A549 (cell line): ENCODE data around the gene SYNPO2. TPM values are rescaled to one million over a fixed set of nuclear protein-coding genes. Genes with fewer than 3 reads are reported as not detected.
A peak's percentile ranks its signal among the peaks of the same experiment; 100 is the strongest.

ENCODE experiments used
- ATAC-seq, 2 experiments: fragments of 200-7000 bp in 1 of 2; fragments of >200 bp in 1 of 2; cut with Nextera tagmentation in 1 of 2; cut with Tn5 transposase in 1 of 2; 3 replicates each; pipeline versions ENCODE4 v1.8.0 to v1.9.1; 2018 to 2020; ENCODE audit warnings: mild to moderate bottlenecking in 1 of 2, moderate library complexity in 1 of 2
- CTCF ChIA-PET: fragments of 300-600 bp; sonication (Branson Sonifier 250); formaldehyde crosslinking; extraction: SDS; loops from one replicate; lab custom pipeline; 2021; ENCODE audit warnings: antibody characterized with exemption, inconsistent platforms; lab: Yijun Ruan, JAX
- POLR2A ChIA-PET: fragments of 350-600 bp; formaldehyde crosslinking; extraction: SDS; loops from one replicate; lab custom pipeline; 2021; ENCODE audit warnings: antibody characterized with exemption, inconsistent platforms; lab: Yijun Ruan, JAX
- DNase-seq, 2 experiments: peaks; one replicate each; pipeline versions ENCODE4 v3.0.0 to v3.0.0-alpha.2; 2011 to 2016; ENCODE audit warnings: low read depth in 1 of 2, low spot score in 1 of 2
- FAIRE-seq: peaks from 2 replicates; lab custom pipeline; 2011; peaks lifted over from hg19 to GRCh38; lab: Jason Lieb, UNC
- H3K27ac ChIP-seq, 2 experiments: fragments of >200 bp; sonication (Bioruptor Twin); formaldehyde crosslinking; 3 replicates each; pipeline ENCODE4 v1.5.1; 2016 to 2017
- H3K4me1 ChIP-seq: fragments of >200 bp; sonication (Bioruptor Twin); formaldehyde crosslinking; 3 replicates; pipeline ENCODE4 v1.6.1; 2016
- H3K4me2 ChIP-seq: fragments of >200 bp; sonication (Bioruptor Twin); formaldehyde crosslinking; 3 replicates; pipeline ENCODE4 v1.6.1; 2016
- H3K4me3 ChIP-seq: fragments of >200 bp; sonication (Bioruptor Twin); formaldehyde crosslinking; 3 replicates; pipeline ENCODE4 v1.5.1; 2016
- H3K9me3 ChIP-seq: fragments of >200 bp; sonication (Bioruptor Twin); formaldehyde crosslinking; 3 replicates; pipeline ENCODE4 v1.6.1; 2016
- CBX8 ChIP-seq: fragments of 200-600 bp; sonication (generic); IDR thresholded peaks from 2 replicates; pipeline ENCODE4 v1.6.1; 2016
- CEBPB ChIP-seq, 2 experiments: fragments of >200 bp in 1 of 2; sonication (Bioruptor Twin) in 1 of 2; formaldehyde crosslinking in 1 of 2; IDR thresholded peaks; 2 replicates each; pipeline ENCODE4 v1.6.1; 2012 to 2016
- EHMT2 ChIP-seq: fragments of 200-600 bp; sonication (generic); IDR thresholded peaks from 2 replicates; pipeline ENCODE4 v1.6.1; 2016; ENCODE audit warnings: antibody characterized with exemption, low read depth, mild to moderate bottlenecking, moderate library complexity
- FOSL2 ChIP-seq, 2 experiments: fragments of 450-650 bp in 1 of 2; fragments of >200 bp in 1 of 2; sonication (Bioruptor Twin) in 1 of 2; formaldehyde crosslinking; IDR thresholded peaks; 2 replicates each; pipeline versions ENCODE4 v1.5.0 to v1.6.1; 2016 to 2020; ENCODE audit warnings: mild to moderate bottlenecking in 1 of 2, moderate library complexity in 1 of 2
- GATA3 ChIP-seq: IDR thresholded peaks from 2 replicates; pipeline ENCODE4 v1.6.1; 2012; ENCODE audit warnings: borderline replicate concordance
- HOXA7 ChIP-seq: fragments of 250-450 bp; sonication (Bioruptor Pico); IDR thresholded peaks from 2 replicates; pipeline ENCODE4 v1.5.0; 2020; ENCODE audit warnings: mild to moderate bottlenecking, moderate library complexity
- HOXB5 ChIP-seq: fragments of 250-450 bp; sonication (Bioruptor Pico); IDR thresholded peaks from 2 replicates; pipeline ENCODE4 v1.5.0; 2020; ENCODE audit warnings: mild to moderate bottlenecking, moderate library complexity
- JUNB ChIP-seq: fragments of >200 bp; sonication (Bioruptor Twin); formaldehyde crosslinking; IDR thresholded peaks from 2 replicates; pipeline ENCODE4 v1.6.1; 2016
- KDM1A ChIP-seq: fragments of 200-600 bp; sonication (generic); IDR thresholded peaks from 2 replicates; pipeline ENCODE4 v1.6.1; 2016; ENCODE audit warnings: low read depth, mild to moderate bottlenecking
- KDM5A ChIP-seq: fragments of 200-600 bp; sonication (generic); IDR thresholded peaks from 2 replicates; pipeline ENCODE4 v1.6.1; 2016; ENCODE audit warnings: antibody characterized with exemption, mild to moderate bottlenecking
- MAX ChIP-seq: IDR thresholded peaks from 2 replicates; pipeline ENCODE4 v1.6.1; 2012
- MAZ ChIP-seq: fragments of 150-350 bp; IDR thresholded peaks from 2 replicates; pipeline ENCODE4 v1.6.1; 2014; ENCODE audit warnings: antibody characterized with exemption, low read depth, low read length, borderline replicate concordance
- NFE2L2 ChIP-seq: fragments of 150-350 bp; conservative IDR thresholded peaks from 2 replicates; pipeline ENCODE4 v1.6.1; 2014; ENCODE audit warnings: low read length
- NR3C1 ChIP-seq: fragments of >200 bp; sonication (Bioruptor Twin); formaldehyde crosslinking; IDR thresholded peaks from 3 replicates; pipeline ENCODE4 v1.6.1; 2017
- RAD21 ChIP-seq, 2 experiments: fragments of >200 bp in 1 of 2; sonication (Bioruptor Twin) in 1 of 2; formaldehyde crosslinking in 1 of 2; IDR thresholded peaks in 1 of 2; conservative IDR thresholded peaks in 1 of 2; 2 replicates in 1 of 2; 3 replicates in 1 of 2; pipeline ENCODE4 v1.6.1; 2012 to 2018; ENCODE audit warnings: inconsistent platforms in 1 of 2
- RCOR1 ChIP-seq: fragments of 150-350 bp; IDR thresholded peaks from 2 replicates; pipeline ENCODE4 v1.6.1; 2014; ENCODE audit warnings: antibody characterized with exemption, low read length, low read depth
- SMC3 ChIP-seq: fragments of >200 bp; sonication (Bioruptor Twin); formaldehyde crosslinking; IDR thresholded peaks from 3 replicates; pipeline ENCODE4 v1.6.1; 2018; ENCODE audit warnings: inconsistent platforms
- TFCP2L1 ChIP-seq: fragments of 250-450 bp; sonication (Bioruptor Pico); IDR thresholded peaks from 2 replicates; pipeline ENCODE4 v1.5.0; 2021; ENCODE audit warnings: mild to moderate bottlenecking
- TP53 ChIP-seq: fragments of 250-450 bp; sonication (Bioruptor Pico); IDR thresholded peaks from 2 replicates; pipeline ENCODE4 v1.5.0; 2021; ENCODE audit warnings: mild to moderate bottlenecking, moderate library complexity
- ZFP36 ChIP-seq: fragments of 450-650 bp; IDR thresholded peaks from 2 replicates; pipeline ENCODE4 v1.6.1; 2014; ENCODE audit warnings: borderline replicate concordance; ENCODE audit not compliant: partially characterized antibody
- WGBS: methylation state at CpG from one replicate; pipeline ENCODE4 v1.1.6; 2017; ENCODE audit errors: missing lambda C conversion rate; 5-methylcytosine and 5-hydroxymethylcytosine counted together
- polyA plus RNA-seq, 4 experiments: library from polyadenylated mRNA; depleted of rRNA in 3 of 4; stranded (reverse); fragments of >200 nt; fragmentation: RNase III in 1 of 4; extraction: RNeasy Plus Mini Kit Qiagen cat#74134 plus additional on column Dnase treatment in 1 of 4; gene quantifications; 2 replicates in 3 of 4; 3 replicates in 1 of 4; pipeline ENCODE4 v1.2.3, GENCODE V29; 2011 to 2017
- TF ChIP-seq, protein P1 (sequence below): fragments of >200 bp; sonication (Bioruptor Twin); formaldehyde crosslinking; IDR thresholded peaks from 3 replicates; pipeline ENCODE4 v1.5.1; 2016
- TF ChIP-seq, protein P2 (sequence below): IDR thresholded peaks from 2 replicates; pipeline ENCODE4 v1.6.1; 2012
- TF ChIP-seq, protein P3 (sequence below): fragments of 250-450 bp; sonication (Bioruptor Pico); IDR thresholded peaks from 2 replicates; pipeline ENCODE4 v1.5.0; 2021; ENCODE audit warnings: mild to moderate bottlenecking, moderate library complexity, borderline replicate concordance
- TF ChIP-seq, protein P4 (sequence below): fragments of 150-350 bp; IDR thresholded peaks from 2 replicates; pipeline ENCODE4 v1.6.1; 2014; ENCODE audit warnings: low read depth, mild to moderate bottlenecking, low read length
- TF ChIP-seq, protein P5 (sequence below): fragments of 250-450 bp; sonication (Bioruptor Pico); IDR thresholded peaks from 2 replicates; pipeline ENCODE4 v1.5.0; 2020; ENCODE audit warnings: low read depth, mild to moderate bottlenecking, moderate library complexity

SYNPO2 gene
- polyA plus RNA-seq, 2 of the 4 experiments (the other 2 are of a cell fraction), result 2.5 to 8.8 TPM

- ChIA-PET POLR2A (no interaction called here), CTCF (interaction anchor here (1.5 kb wide), 1 partner anchor 38 kb away, joined by 4 read pairs; no protein-coding TSS in a partner anchor)
- no peak for DNase-seq
- peak overlapping the region; percentile 38; the same call in 2 of the 3 replicates for H3K4me2 ChIP-seq
- TF ChIP-seq CBX8 (no peak), TP53 (CRISPR knock-in tag) (no peak), RCOR1 (no peak)
- H3K9me3 ChIP-seq, result no peaks in the 10 kb centered on the region
- peak overlapping the region; percentile 2 to 24; a peak in 2 of 6 replicates for H3K27ac ChIP-seq
- WGBS, result 97% methylated on average over 4 of the region's 4 CpGs
- peaks cover 24% of the 10 kb centered on the region for H3K4me1 ChIP-seq
- FAIRE-seq, result no peak
- ATAC-seq, result no peak
- no peak overlapping the region for H3K4me3 ChIP-seq
Measured at GRCh38 chr4:118988635-118988972, 100.0 kb downstream of the SYNPO2 start.

DNA sequence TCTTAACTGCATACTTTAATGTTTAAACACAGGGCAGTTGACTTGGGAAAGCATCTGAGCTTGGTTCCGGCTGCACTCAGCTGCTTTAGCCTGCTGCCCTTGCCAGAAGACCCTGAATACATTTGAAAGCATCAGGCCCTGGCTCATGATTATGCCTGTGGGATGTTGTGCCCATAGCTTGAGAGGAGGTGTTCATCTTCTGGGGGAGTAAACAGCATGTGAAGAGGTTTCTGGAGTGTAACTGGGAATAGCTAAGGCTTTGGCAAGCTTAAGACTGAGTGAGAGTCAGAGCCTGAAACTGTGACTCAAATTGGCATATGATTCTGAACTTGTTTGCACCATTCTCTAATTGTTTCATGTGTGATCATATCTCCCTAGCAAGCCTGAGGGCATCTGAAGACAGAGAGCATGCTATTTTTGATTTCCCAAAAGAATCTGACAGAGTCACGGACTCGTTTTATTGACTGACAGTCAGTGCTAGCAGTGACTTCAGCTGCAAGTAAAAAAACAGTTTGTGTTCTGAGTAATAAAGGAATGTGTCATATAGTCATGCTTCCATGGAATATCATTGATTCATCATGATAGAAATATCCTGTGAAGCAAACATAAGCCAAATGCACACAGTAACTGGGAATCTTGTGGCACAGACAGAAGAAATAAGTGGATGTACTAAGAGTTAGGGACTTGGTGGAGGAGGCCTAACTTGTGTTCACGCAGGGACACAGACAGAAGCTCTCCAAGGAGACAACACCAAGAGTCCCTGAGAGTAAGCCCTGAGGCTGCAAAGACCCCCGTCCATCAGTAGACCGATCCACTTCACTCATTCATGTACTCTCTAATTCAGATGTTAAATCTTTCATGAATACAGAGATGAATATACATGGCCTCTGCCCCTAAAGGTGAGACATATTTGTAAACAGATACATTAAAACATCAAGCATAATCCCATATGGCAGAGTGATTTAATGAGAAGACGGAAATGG, 100.7 kb downstream of the SYNPO2 start:
- FAIRE-seq, result no peak
- WGBS, result 70% methylated on average over 7 of the region's 7 CpGs
- peak overlapping the region in 1 of 2 experiments; percentile 38; a peak in 2 of 6 replicates for H3K27ac ChIP-seq

GRCh38 chr4:118991686-118992085, 103.0 kb downstream of the SYNPO2 start:
- Histone ChIP-seq H3K4me3 (no peak overlapping the region), H3K9me3 (no peaks in the 10 kb centered on the region), H3K4me1 (peaks cover 24% of the 10 kb centered on the region), H3K27ac (no peak overlapping the region), H3K4me2 (no peak overlapping the region)
- 62% methylated on average over 5 of the region's 5 CpGs for WGBS
- ChIA-PET POLR2A (no interaction called here), CTCF (interaction anchor here (1.0 kb wide), 1 partner anchor 635 kb away, joined by 3 read pairs; no protein-coding TSS in a partner anchor)
- no peak for ATAC-seq
- no peak for FAIRE-seq
- DNase-seq, result no peak
- TF ChIP-seq NR3C1, result no peak
- TF ChIP-seq EHMT2, result no peak
- TF ChIP-seq, protein P1, sequence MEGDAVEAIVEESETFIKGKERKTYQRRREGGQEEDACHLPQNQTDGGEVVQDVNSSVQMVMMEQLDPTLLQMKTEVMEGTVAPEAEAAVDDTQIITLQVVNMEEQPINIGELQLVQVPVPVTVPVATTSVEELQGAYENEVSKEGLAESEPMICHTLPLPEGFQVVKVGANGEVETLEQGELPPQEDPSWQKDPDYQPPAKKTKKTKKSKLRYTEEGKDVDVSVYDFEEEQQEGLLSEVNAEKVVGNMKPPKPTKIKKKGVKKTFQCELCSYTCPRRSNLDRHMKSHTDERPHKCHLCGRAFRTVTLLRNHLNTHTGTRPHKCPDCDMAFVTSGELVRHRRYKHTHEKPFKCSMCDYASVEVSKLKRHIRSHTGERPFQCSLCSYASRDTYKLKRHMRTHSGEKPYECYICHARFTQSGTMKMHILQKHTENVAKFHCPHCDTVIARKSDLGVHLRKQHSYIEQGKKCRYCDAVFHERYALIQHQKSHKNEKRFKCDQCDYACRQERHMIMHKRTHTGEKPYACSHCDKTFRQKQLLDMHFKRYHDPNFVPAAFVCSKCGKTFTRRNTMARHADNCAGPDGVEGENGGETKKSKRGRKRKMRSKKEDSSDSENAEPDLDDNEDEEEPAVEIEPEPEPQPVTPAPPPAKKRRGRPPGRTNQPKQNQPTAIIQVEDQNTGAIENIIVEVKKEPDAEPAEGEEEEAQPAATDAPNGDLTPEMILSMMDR, result no peak
- no peak for TF ChIP-seq RCOR1
- TF ChIP-seq FOSL2 (IDR thresholded peaks at IDR 0.05), result no peak
- no peak for TF ChIP-seq FOSL2 (CRISPR knock-in tag; IDR thresholded peaks at IDR 0.05)
- no peak for TF ChIP-seq KDM1A
- TF ChIP-seq, protein P2, sequence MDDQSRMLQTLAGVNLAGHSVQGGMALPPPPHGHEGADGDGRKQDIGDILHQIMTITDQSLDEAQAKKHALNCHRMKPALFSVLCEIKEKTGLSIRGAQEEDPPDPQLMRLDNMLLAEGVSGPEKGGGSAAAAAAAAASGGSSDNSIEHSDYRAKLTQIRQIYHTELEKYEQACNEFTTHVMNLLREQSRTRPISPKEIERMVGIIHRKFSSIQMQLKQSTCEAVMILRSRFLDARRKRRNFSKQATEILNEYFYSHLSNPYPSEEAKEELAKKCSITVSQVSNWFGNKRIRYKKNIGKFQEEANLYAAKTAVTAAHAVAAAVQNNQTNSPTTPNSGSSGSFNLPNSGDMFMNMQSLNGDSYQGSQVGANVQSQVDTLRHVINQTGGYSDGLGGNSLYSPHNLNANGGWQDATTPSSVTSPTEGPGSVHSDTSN, result no peak
- TF ChIP-seq GATA3, result no peak
- no peak for TF ChIP-seq RAD21 (conservative IDR thresholded peaks at IDR 0.05 in 1 of 2, IDR thresholded peaks at IDR 0.05 in 1 of 2)
- TF ChIP-seq MAZ, result no peak
- no peak for TF ChIP-seq CEBPB (IDR thresholded peaks at IDR 0.05)
- no peak for TF ChIP-seq HOXA7 (CRISPR knock-in tag)
- TF ChIP-seq, protein P3, sequence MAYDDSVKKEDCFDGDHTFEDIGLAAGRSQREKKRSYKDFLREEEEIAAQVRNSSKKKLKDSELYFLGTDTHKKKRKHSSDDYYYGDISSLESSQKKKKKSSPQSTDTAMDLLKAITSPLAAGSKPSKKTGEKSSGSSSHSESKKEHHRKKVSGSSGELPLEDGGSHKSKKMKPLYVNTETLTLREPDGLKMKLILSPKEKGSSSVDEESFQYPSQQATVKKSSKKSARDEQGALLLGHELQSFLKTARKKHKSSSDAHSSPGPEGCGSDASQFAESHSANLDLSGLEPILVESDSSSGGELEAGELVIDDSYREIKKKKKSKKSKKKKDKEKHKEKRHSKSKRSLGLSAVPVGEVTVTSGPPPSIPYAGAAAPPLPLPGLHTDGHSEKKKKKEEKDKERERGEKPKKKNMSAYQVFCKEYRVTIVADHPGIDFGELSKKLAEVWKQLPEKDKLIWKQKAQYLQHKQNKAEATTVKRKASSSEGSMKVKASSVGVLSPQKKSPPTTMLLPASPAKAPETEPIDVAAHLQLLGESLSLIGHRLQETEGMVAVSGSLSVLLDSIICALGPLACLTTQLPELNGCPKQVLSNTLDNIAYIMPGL (CRISPR knock-in tag), result no peak
- no peak for TF ChIP-seq KDM5A
- no peak for TF ChIP-seq NFE2L2
- TF ChIP-seq, protein P4, sequence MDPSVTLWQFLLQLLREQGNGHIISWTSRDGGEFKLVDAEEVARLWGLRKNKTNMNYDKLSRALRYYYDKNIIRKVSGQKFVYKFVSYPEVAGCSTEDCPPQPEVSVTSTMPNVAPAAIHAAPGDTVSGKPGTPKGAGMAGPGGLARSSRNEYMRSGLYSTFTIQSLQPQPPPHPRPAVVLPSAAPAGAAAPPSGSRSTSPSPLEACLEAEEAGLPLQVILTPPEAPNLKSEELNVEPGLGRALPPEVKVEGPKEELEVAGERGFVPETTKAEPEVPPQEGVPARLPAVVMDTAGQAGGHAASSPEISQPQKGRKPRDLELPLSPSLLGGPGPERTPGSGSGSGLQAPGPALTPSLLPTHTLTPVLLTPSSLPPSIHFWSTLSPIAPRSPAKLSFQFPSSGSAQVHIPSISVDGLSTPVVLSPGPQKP, result no peak
- TF ChIP-seq TP53 (CRISPR knock-in tag), result no peak
- TF ChIP-seq SMC3, result no peak

More for the DNA sequence above, 100.7 kb downstream of the SYNPO2 start:
- Histone ChIP-seq H3K4me2 (peak overlapping the region; percentile 38), H3K4me3 (no peak overlapping the region), H3K9me3 (no peaks in the 10 kb centered on the region), H3K4me1 (peaks cover 24% of the 10 kb centered on the region)
- CTCF ChIA-PET, result interaction anchor here (0.6 to 1.5 kb wide), 2 partner anchors 37 to 65 kb away, joined by 3 to 4 read pairs; no protein-coding TSS in a partner anchor
- POLR2A ChIA-PET, result interaction anchor here (0.6 kb wide), 1 partner anchor 31 kb away, joined by 3 read pairs; no protein-coding TSS in a partner anchor
- DNase-seq, result peak; percentile 7 to 10
- peak; percentile 69 to 86 for ATAC-seq
- TF ChIP-seq, protein P5, sequence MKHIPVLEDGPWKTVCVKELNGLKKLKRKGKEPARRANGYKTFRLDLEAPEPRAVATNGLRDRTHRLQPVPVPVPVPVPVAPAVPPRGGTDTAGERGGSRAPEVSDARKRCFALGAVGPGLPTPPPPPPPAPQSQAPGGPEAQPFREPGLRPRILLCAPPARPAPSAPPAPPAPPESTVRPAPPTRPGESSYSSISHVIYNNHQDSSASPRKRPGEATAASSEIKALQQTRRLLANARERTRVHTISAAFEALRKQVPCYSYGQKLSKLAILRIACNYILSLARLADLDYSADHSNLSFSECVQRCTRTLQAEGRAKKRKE (CRISPR knock-in tag), result no peak
- TF ChIP-seq HOXB5, result no peak
- TF ChIP-seq FOSL2 (IDR thresholded peaks at IDR 0.05), result 0 out of 2 replicates have a peak, but pooled peaks have one; percentile 6
- peak; percentile 53; the same call in 1 of the 2 replicates for TF ChIP-seq FOSL2 (CRISPR knock-in tag; IDR thresholded peaks at IDR 0.05)
- no peak for TF ChIP-seq MAX
- no peak for TF ChIP-seq TFCP2L1 (CRISPR knock-in tag)
- no peak for TF ChIP-seq TP53 (CRISPR knock-in tag)
- no peak for TF ChIP-seq ZFP36
- peak; percentile 49; the same call in 1 of the 2 replicates for TF ChIP-seq JUNB
